ENCODE data around the gene RNF130.

The RNF130 gene

DNA sequence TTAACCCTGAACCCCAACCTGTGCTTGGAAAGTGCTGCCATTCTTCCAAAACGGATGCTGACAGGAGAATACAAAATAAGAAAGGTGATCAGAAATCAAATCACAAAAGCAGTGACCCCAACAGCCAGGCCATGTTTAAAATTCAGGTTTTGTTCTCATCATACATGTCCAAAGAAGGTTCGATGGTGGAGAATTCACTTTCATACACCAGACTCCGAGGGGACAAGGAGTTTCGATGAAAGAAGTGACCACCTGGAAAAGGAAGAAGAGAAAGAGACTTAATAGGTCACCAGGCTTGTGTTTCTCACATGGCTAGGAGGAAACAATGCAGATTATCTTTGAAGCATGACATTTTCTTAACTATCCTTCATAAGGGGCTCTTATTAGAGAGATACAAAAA is 151.4 kb downstream of the RNF130 start:
- DNase-seq (ENCODE audit: low read depth in 2 of 3, low spot score in 1 of 3), result no peak

DNA sequence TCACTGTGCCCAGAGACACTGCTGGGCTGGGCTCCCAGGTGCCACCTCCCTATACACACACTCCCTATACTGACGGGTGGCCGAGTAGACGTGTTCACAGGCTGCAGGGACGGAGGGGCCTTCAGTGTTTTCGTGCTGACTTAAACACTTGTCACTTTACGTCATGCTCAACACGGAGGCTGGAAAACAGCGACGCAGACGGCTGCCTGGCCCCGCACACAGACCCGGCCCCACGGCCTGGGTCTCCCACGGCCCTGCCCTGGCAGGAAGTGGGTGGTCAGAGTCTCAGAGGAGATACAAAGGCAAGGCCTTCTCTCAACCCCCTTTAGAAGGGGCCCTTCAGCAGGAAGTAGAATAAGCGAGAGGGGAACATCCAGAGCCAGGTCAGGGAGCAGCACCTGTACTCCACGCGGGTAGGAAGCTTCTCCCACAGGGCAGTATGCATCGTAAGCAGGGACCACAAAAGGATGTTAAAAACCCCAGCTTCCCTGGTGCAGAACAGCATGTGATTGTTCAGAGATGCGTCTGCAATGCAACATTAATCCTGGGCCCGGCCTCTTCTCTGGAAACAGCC is 152.0 kb downstream of the RNF130 start:
- no peak for DNase-seq (ENCODE audit: low read depth in 2 of 3, low spot score in 1 of 3)

DNA sequence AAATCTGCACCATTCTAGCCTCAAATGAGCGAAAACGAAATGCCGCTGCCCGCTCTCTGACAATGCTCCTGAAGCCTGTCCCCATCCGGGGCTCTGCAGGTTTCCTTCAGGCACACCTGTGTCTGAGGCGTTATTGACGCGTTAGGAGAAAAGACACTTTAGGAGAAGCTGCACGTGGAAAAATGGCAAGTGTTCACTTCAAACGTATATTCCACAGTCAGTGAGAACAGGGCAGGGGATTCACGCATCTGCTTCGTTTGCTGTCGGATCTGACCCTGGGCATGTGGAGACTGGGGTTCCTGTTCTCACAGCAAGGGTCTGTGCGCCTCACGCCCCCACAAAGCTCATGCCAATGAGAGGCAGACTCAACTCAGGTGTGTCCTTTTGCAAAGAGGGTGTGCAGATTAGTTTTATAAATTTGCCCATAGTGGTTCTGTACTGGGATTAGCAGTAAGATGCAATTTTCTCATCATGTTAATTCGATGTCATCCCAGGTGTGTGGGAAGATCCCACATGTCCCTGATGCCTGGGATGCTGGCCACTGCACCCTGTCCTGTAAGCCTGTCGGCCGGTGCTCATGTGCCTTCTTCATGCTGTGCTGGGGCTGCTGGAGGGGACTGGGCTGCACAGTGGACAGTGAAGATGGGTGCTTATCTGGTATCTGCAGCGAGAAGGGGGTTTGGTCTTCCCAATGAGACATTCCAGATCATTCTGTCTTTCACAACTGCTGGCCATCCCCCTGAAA is 152.6 kb downstream of the RNF130 start:
- no peak for DNase-seq (ENCODE audit: low read depth in 2 of 3, low spot score in 1 of 3)

DNA sequence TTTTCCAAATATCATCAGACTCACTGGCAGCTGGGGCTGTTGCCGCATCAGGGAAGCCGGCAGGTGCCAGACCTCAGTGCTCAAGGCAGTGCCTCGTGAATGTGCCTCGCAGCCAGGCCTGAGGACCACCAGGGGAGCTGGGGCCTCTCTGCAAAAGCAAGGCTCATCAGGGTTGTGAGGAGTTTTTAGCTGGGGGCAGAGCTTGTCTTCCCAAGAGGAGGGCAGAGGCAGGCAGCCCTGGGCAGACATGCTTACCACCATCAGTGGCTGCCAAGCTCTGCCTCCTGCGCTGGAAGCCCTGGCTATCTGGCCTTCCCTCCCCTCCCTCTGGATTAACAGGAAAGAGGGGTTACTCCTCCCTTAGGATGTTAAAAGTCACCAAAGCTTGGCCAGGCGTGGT is 155.0 kb downstream of the RNF130 start:
- no peak for DNase-seq (ENCODE audit: low read depth in 2 of 3, low spot score in 1 of 3)

DNA sequence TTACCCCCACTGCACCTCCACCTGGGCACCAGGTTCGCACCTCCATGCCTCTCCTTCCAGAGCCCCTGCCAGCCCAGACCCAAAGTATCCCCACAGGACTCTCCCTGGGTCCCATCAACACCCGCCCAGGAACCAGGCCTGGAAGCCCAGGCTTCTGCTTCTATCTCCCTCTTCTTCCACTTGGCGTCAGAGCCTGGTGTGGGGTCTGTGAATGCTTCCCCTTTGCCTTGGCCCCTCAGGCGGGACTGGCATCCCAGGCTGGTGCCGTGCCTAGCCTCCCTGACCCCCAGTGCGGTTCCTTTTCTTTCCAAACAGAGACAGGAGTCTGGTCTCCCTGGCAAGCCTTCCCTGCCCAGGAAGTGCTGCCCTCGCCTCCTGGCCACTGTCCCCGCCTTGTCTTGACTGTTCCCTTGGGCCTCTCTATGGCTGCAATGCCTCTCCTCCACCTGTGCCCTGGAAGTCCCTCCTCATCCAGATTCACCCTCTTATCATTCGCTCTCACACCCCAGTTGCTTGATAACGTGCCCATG is 156.1 kb downstream of the RNF130 start:
- DNase-seq (ENCODE audit: low read depth in 2 of 3, low spot score in 1 of 3), result no peak

DNA sequence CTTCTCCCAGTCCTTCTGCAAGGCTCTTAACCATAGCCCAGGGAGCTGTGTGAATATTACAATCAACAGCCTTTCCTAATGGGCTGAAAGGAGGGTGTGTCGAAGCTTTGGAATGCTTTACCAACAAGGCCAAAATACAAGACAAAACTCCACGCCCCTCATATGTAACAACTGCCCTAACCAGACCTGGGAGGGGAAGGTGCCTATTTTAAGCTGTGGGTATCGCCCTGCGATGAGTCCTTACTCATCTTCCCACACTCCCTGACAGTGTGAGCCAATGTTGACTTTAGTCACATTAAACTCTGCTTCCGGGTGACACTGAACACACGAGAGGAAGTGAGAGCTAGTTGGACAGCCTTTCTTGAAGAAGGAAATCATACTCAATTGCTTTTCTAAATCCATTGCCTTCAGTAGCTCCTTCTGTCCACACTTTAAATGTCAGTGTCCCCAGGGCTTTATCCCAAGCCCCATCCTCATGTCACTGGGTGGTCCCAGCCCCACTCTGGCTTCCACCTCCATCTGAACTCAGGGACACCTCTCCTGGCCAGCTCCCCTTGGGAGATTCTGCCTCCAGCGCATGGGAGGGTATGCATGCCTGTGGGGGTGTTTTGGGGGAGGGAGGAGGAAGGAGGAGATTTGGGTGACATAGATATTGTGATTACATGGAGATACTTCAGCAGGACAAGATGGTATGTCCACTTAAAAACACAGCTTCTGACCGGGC is 157.4 kb downstream of the RNF130 start:
- no peak for DNase-seq (ENCODE audit: low read depth in 2 of 3, low spot score in 1 of 3)

DNA sequence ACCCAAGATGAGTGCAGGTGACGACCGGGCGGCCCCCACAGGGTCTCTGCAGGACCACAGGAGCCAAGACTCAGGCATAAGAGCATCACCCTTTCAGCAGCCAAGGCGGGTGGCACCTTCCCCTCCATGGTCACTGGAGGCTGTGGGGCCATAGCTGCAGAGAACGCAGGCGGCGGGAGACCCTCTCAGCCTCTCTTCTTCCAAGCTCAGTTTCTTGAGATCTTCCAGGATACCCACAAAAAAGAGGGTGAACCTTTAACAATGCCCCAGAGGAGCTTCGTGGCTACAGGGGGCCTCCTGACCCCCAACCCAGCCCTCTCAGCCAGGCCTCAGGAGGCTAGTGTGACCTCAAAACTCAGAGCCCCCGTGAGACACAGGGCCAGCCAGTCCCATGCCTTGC is 158.1 kb downstream of the RNF130 start:
- no peak for DNase-seq (ENCODE audit: low read depth in 2 of 3, low spot score in 1 of 3)

DNA sequence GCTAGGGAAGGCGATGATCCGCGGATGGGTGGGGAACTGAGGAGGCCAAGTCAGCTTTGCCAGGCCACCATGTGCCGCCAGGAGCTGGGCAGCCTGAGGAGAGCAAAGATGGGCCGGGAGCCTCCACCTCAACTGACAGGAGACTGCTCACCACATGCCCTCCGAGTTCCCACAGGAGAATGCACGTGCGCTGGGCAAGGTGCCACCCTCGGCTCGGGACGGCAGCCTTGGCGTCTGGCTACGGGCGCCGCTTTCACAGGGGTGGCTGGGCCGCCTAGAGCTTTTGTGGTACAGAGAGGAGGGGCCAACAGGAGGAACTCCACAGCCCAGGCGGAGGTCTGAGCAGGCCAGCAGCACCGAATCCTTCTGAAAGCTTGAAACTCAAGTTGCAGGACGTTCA is 158.6 kb downstream of the RNF130 start:
- no peak for DNase-seq (ENCODE audit: low read depth in 2 of 3, low spot score in 1 of 3)

DNA sequence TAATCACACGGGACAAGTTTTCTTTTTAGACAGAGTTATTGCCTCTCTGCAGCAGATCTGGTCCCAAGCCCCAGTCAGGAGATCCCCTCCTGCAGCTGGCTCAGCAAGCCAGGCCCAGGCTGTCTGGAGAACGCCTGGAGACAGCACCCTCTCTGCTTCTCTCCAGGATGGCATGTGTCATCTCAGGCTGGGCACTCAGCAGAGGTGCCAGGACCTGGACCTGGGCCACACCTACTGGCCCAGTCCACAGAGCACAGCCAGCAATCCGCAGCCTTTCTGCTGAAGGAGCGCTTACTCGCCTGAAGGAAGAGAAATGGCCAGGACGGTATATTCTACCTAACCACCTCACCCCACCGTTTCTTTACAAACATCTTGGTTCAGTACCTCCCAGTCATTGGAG is 159.2 kb downstream of the RNF130 start:
- DNase-seq (ENCODE audit: low read depth in 2 of 3, low spot score in 1 of 3), result no peak

DNA sequence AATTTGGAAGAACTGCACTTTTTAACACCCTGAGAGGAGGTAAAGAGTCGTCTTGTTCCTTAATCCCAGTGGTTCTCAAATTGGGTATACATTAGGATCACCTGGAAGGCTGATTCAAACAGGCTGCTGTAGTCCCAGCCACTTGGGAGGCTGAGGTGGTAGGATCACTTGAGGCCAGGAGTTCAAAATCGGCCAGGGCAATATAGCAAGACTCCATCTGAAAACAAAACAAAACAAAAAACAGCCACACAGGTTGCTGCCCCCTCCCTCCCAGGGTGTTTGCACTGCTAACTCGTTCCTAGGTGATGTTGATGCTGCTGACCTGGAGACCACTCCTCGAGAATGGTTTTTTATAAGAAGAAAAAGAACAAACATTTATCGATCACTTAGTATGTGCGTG is 162.3 kb downstream of the RNF130 start:
- no peak for DNase-seq (ENCODE audit: low read depth in 2 of 3, low spot score in 1 of 3)

DNA sequence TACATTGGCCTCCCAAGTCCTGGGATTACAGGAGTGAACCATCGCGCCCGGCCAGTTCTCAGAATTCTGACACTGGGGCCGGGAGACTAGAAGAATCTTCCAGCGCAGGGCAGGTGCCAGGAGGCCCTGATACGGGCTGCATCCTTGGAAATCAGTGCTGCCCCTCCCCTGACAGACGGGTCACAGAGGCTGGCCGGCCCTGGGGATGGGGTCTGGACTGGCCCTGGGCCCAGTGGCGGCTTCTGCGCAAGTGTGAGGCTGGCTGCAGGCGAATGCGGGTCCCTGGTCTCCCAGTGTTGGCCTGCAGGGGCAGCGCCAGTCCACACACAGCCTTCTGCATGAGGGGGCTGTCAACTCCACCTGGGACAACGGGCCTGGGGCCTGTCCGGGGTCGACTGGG is 163.0 kb downstream of the RNF130 start:
- DNase-seq (ENCODE audit: low read depth in 2 of 3, low spot score in 1 of 3), result no peak

DNA sequence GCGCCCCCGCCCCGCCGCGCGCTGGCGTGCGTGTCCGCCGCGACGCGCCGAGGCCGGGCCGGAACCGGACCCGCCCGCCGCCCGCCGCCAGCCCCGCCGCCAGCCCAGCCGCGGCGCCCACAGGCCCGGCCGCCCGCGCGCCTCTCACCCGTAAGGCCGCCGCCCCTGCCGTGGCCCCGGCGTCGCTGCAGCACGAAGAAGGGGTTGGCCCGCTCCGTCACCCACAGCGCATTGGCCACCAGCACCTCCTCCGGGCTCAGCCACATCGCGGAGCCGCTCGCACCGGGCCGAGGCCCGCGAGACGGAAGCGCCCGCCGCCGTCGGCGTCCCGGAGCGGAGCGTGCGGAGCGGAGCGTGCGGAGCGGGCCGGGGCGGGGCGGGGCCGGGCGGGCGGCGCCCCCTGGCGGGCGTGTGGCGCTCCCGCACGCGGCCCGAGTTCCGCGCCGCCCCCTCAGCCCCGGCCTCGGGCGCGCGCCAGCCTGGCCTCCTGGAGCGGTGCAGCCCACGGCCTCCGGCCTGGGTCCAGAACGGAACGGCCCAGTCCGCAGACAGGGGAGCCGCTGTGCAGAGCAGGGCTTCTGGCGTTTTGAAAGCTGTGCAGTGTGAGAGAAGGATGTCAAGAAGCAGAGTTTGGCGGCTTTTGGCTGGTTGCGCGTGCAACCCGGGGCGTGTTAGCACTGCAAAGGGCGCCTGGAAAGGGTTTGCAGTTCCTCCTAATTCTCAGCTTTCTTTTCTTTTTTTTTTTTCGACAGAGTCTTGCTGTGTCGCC is 163.8 kb downstream of the RNF130 start, which contains the start of gene TBC1D9B:
Gene TBC1D9B, minus strand, starts transcription at position 342 of the 769 bp plus-strand sequence. Its CDS starts 76 bp downstream, at position 266.
- DNase-seq (ENCODE audit: low read depth in 2 of 3, low spot score in 1 of 3), result peak; percentile 19 to 63 (median 32)

DNA sequence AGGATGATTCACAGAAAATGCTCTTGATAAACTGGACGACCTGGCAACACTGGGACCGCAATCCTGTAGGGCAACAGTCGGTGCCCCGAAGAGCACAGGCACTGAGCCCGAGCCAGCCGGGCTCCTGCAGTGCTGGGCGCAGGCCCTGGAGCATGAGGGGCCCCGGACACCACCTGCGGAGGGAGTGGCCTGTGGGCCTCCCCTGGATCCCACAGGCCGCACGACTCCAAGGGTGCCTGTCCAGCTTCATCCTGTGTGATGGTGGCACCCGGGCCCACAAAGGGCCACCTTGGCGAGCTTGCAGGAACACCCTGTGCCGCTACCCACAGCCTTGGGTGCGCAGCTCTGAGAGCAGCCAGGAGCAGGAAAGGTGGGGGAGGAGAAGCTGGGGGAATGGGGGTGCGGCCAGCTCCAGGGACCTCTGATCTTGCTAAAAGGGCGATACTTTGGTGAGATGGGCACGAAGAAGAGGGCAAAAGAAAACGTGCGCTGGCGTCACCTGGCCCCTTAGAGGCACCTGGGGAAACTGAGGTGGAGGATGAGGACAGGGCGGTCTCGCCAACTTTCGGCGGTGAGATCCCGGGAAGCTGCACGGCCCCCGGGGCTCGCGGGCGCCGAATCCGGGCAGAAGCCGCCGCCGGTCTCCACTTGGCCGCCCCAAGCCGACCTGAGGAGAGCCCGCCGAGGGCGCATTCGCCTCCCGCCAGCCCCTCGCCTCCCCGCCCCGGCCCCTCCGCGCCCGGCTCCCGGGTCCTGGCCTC is 164.6 kb downstream of the RNF130 start:
- peak in 2 of 3 donors; percentile 10 to 20 for DNase-seq (ENCODE audit: low read depth in 2 of 3, low spot score in 1 of 3)

DNA sequence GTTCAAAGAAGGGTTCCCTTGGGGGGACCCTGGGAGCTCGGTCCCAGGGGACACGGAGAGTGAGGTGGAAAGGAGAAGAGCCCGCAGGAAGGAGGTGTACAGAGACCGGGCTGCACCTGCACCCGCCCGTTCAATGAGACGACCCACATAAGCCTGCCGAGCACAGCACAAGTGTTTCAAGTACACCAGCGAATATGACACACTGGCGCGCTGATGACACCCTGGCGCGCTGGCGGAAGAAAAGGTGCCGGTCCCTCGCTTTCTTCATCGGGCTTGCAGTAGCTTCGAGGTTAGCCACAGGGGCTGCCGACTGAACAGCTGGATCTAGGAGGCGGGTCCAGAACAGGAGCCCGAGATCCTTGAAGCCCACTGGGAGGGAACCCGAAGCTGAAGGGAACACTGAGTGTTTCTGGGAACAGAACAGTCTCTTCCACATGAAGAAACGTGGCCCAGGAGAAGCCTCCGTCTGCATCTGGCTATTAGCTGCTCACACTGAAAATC is 165.2 kb downstream of the RNF130 start:
- DNase-seq (ENCODE audit: low read depth in 2 of 3, low spot score in 1 of 3), result no peak

DNA sequence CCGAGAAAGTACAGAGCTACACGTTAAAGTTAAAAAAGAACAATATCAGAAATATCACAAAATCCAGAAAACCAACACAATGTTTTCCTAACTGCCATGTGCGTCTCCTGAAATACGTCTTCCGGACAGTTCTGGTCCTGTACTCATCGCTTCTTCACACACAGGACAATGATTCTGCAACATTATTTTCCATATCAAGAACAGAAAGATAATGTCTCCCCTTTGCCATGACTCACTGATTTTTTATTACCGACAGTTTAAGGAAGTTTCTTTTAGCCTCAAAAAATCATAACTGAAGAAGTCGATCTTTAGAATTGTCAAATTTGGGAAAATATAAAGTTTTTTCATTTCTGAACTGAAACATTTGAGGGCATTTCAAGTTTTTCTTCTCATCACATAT is 166.4 kb downstream of the RNF130 start:
- DNase-seq (ENCODE audit: low read depth in 2 of 3, low spot score in 1 of 3), result no peak
